Activated naive CD4-positive, alpha-beta T cell (primary cell): ENCODE results near the gene PROZ.

ENCODE experiments used
- DNase-seq, 4 experiments: peaks; one replicate each; lab custom pipeline; 2025; lab: John Stamatoyannopoulos, UW

Gene PROZ

DNA sequence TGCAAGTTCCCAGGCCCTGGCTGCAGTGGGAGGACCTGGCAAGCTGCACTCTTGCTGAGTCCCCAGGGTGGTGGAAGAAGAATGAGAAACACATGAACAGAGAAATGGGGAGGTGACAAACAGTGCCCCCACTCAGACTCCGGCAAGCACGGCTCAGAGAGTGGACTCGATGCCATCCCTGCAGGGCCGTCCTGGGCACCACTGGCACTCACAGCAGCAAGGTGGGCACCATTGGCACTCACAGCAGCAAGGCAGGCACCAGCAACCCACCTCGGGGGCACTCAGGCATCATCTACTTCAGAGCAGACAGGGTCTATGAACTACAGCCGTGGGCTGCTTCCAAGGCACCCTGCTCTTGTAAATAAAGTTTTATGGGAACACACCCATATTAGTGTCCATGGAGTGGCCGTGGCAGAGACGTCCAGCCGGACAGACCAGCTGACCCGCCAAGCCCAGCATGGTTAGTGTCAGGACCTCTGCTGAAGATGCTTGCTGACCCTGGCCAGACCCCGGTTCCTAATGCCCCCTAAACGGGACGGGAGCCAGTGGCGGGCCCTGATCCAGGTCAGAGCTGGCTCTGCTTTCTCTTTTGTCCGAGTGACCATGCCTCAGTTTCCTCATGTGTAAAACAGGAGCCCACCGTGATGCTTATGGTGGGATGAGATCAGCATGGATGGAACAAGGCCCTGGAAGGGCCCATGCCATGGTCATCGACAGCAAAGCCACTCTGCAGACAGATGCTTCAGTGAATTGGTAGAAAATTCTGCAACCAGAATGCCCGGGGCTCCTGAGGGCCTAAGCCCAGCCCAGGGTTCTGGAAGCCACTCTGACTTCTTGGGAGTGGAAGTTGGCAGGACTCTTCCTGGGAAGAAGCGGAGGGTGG is 37.9 kb upstream of the PROZ start:
- no peak for DNase-seq

DNA sequence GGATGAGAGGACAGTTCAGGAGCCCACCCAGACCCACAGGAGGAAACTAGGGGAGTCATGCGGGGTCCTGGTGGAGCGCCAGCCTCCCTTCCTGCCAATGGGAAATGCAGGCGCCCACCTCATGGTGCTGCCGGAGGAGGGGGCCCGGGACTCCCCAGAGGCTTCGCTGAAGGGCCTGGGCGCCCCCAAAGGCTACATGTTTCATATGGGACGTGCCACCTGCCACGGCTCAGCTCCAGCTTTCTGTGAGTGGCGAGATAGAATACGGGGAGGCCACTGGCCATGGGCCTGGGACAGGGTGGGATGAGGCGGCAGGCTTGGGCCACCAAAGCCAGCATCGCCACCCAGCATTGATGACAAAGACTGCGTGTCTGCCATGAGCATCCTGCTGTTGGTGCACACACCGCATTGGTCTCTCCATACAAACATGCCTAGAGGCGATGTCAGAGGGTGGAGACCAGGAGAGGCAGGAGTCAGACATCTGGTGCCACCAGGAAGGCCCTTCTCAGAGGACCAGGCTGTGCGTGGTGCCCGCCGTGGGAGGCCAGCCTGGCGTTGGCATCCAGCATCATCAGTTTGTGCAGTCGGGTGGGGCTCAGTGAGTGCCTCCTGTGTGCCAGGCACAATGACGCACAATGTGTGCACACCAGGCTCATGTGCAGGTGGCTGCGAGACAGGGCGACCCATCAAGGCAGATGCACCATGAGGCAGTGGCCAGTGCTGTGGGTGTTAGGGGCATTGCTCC is 37.1 kb upstream of the PROZ start:
- no peak for DNase-seq

DNA sequence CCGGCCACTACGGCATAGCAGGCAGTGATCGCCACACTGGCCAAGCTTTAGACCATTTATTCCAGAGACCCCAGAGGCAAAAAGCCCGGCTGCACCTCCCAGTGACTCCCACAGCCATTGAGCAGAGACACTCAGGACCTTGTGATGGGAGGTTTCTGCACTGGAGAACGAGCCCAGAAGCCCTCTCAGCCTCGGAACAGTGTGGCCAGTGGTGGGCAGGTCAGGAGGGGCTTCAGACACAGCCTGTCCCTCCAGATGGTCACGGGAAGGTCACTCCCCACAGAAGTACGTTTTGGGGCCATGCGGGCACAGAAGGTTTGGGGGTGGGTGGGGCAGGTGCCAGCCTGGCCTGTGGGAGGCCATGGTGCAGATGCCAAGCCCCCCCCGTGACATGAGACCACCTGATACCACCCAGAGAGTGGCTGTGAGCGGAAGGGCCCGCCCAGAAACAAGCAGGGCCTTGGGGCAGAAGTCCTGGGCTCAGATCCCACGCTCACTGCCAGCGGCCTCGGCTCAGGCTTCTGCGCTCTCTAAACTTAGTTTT is 36.4 kb upstream of the PROZ start:
- DNase-seq: no peak

DNA sequence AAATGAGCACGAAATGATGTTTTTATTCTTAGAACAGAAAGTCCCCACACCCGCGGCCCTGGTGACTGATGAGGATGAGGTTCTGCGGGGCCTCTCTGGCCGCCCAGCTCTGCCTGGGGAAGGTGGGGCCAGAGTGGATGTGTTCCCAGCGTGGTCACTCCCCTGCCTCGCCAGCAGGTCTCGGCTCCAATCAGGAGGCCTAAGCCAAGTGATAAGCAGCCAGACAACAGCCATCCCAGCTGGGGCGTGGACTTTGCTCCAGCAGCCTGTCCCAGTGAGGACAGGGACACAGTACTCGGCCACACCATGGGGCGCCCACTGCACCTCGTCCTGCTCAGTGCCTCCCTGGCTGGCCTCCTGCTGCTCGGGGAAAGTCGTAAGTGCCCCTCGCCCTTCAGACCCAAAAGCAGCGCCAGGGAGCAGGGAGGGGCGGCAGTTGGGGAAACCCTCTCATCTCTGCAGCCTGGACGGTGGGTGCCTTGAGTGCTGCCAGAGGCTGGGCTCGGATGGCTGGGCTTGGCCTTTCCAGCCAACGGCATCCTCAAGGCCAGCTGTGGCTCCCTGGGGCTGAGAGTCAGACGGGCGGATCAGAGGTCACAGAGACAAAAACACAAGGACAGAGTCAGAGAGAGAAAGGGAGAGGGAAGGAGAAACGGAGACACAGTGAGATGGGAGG is 35.8 kb upstream of the PROZ start, which contains the start of gene F10:
TSS of gene F10 (plus strand) at position 250 of the 676 bp plus-strand sequence. CDS start at position 307, 57 bp downstream.
- no peak for DNase-seq

DNA sequence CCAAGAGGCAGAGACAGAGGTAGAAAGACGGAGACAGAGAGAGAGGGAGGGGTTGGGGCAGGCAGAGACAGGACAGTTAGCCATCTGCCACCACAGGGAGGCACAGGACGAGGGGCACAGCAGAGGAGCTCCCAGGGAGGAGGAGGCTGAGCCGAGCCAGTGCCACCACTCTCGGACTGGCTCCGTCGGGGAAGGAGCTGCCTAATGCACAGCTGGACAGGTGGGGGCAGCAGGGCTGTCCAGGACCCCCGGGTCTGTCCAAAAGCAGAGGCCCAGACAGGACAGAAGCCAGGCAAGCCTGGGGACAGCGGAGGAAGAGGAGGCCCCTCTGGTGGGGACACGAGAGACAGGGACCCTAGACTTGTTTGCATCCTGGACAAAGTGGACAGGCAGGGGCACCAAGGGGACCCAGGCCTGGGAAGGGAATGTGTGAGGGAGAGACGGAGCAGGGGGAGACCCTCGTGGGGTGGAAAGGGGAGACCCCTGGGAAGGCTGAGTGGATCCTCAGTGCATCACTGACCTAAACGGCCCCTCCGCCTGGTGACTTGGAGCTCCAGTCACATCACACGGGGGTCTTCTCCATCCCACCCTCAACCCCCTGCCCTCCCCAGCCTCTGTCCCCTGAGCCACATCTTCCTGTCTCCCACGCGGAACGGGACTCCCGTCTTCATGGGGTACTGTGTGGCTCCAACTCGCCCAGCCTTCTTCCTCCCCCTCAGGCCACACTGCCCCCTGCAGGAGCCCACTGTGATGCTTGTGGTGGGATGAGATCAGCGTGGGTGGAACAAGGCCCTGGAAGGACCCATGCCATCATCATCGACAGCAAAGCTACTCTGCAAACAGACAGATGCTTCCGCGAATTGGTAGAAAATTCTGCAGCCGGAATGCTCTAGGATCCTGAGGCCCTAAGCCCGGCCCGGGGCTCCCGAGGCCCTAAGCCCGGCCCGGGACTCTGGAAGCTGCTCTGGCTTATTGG is 34.9 kb upstream of the PROZ start:
- no peak for DNase-seq

DNA sequence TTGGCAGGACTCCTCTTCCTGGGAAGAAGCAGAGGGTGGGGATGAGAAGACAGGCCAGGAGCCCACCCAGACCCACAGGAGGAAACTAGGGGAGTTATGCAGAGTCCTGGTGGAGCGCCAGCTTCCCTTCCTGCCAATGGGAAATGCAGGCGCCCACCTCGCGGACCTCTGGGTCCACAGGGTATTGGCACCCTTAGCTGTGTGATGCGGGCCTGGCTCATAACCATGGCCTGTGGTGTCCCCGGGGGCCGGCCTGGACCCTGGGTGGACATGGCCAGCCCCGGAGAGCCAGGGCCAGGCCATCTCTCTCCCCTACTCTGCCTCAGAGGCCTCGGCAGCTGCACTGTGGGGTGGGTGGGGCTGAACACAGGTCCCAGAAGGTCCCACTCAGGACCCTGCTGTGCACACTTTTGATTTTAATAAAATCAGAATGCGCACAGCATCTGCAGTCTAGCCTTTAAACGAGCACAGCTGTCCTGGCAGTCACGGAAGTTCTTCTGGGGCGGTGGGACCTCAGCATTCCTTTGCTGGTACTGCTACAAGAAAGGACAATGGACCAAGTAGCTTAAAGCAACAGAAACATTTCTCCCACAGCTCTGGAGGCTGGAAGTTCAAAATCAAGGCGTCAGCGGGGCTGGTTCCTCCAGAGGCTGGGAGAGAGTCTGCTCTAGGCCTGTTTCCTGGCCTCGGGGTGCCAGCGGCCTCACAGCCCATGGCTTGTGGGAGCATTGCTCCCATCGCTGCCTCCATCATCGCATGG is 34.1 kb upstream of the PROZ start:
- DNase-seq: no peak

DNA sequence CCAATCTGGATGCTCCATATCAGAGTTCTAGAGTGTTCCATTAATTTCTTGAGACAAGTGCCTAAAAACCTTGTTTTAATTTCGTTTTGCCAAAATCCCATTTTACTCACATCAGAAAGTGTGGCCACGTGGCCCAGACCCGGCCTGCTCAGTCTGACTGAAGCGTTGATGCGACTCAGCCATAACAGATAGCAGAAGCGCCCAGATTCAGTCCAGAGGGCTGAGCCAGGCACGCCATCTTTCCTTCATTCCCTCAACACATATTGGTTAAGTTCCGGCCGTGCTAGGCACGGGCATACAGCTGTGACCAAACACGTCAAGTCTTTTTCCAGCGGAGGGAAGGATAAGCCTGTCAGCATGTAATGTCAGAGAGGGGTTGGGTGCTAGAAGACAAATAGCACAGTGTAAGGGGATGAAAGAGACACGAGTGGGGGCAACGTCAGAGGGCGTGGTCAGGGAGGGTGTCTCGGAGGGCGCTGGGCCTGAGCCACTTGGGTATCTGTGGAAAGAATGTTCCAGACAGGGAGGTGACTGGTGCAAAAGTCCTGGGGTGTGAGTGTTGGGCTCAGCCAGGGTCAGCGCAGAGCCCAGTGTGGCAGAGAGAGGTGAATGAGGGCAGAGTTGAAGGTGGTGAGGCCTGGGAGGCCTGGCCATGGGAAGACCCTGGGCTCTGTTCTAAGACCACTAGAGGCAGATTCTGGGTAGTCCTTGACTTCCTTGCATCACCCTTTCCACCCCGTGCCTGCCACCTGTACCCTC is 32.8 kb upstream of the PROZ start:
- no peak for DNase-seq

DNA sequence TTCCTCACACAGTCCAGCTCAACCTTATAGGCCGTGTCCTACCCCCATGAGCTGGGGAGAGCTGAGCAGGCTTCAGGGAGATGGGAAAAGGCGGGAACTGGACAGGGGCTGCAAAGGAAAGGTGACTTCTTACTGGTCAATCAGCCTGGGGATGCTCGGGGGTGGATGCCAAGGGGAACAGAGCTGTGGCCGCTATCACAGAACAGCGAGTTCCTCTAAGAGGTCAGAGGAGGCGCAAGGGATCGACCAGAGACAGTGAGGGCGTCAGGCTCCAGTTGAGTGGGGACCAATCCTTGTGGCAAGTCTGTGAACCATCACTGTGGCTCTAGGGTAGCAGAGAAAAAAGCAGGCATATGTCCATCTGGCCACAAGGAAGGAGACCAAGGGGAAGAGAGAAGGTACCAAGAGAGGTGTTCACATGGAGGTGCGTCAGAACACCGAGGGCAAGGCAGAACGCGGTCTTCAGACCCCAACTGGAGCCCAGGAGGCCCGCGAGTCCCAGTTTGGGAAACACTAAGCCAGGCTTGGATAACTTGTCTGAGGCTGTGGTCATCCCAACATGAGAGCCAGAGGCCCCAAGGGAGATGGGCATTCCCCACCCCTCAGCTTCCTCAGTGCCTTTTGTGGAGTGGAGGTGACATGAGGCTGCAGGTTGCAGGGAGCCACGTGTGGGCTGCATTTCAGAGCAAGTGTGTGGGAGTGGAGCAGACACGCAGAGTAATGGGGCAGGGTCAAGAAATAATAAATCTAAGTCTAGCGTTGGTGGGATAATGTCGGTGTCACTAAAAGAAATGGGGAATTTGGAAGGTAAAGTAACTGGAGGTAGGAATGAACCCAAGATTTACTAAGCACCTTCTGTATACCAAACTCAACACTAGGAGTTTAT is 31.9 kb upstream of the PROZ start:
- DNase-seq: no peak

DNA sequence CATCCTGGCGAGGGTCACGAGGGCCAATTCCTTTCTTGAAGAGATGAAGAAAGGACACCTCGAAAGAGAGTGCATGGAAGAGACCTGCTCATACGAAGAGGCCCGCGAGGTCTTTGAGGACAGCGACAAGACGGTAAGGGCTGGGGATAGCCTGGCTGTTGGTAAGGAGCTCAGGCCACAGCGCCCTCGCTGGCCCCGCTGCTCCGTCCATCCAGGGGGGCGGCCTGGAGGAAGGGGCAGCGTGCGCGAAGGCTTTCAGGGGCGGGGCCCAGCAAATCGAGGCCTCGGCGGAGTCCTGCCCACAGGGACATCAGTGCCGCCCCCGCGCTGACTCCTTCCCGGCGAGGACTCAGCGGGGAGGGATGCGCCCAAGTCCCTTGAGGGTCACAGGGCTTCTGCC is 29.0 kb upstream of the PROZ start:
- DNase-seq: no peak

DNA sequence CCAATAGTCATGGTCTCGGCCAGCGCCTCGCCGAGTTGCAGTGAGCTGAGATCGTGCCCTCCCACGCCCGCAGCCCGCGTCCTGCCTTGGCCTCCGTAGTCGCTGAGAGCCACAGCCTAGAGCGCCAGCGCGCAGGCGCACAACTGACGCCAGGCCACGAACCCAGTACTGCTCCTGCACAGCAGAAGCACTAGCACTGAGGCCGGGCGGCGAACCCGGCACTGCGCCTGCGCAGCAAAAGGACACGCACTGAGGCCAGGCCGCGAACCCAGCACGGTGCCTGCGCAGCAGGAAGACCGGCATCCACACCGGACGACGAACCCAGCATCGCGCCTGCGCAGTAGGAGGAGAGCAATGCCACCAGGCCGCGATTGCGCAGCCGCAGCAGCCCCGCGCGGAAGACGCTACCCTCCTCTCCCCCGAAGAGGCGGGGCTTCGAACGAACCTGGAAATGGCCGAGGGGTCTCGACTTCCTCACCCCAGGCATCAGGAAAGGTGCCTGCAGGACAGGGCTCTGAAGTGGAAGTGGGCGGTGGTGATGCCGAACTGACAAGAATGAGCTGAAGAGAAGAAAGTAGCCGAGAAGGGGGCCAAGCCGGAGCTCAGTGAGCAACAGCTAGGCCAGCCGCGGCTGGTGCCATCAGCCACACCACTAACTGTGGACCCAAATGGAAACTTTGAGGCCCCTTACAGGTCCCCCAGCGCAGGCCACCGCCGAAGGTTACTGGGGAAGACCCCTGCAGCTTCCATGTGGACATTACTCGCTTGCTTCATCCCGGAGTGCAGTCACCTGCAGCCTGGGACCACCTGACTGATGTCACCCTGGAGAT is 28.3 kb upstream of the PROZ start:
- DNase-seq: no peak

DNA sequence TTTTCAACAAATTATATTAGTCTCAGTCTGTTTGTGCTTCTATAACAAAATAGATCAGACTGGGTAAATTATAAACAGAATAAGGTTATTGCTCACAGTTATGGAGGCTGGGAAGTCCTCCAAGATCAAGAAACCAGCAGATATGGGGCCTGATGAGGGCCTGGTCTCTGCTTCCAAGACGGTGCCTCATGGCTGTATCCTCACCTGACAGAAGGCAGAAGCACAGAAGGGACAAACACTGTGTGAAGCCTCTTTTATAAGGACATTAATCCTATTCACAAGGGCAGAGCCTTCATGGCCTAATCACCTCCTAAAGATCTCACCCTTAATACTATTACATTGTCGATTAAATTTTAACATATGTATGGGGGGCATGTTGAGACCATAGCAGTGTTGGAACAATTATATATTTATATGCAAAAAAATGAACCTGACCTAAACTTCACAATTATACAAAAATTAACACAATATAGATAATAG is 23.1 kb upstream of the PROZ start:
- DNase-seq: no peak

DNA sequence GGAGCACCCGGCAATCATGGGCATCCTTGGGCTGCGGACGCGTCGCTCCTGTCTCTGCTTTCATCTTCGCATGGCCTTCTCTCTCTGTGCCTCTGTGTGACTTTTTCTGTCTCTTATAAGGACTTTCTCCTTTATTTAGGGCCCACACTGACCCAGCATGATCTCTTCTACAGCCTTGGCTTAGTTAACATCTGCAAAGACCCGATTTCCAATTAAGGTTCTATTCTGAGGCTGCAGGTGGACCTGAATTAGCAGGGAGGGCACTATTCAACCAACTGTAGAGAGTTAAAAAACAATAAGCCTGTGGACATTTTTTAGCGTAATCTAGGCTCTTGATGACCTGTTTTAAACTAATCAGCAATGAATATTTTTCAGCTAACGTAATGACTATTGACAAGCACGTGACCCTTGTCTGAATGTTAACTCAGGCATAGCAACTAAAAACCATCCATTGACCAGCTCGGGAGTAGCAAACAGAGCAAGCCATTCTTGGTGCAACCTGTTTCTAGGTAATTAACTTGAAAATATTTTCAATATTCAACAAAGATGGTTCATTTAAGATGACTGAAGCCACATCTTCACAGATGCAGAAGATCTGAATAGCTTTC is 20.7 kb upstream of the PROZ start:
- no peak for DNase-seq

DNA sequence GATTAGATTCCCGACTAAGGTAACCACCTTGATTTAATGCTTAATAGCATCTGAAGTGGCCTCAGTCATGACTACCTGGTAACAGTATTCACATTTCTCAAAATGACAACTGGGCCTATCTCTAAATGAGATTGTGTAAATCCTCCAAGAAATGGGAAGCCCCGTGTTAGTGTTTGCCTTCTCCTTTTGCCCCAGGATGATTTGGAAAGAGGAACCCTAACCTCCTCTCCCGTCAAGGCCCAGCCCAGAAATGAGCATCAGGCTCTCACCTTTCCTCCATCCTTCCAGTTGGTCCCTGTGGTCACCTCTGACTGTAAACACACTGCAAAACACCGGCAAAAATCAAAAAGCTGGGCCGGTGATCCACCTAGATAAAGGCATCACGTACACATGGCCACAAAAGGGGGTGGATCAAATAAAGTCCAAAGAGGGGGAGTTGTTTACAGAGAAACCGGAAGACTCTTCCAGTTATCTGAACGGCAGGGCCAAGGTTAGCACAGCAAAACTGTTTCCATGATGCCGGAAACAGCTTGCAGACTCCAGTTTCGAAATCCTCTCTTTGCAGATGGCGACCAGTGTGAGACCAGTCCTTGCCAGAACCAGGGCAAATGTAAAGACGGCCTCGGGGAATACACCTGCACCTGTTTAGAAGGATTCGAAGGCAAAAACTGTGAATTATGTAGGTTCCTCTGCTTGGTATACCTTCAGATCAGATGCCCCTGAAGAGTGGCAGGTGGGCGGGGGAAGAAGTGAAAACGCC is 19.5 kb upstream of the PROZ start:
- DNase-seq: no peak

DNA sequence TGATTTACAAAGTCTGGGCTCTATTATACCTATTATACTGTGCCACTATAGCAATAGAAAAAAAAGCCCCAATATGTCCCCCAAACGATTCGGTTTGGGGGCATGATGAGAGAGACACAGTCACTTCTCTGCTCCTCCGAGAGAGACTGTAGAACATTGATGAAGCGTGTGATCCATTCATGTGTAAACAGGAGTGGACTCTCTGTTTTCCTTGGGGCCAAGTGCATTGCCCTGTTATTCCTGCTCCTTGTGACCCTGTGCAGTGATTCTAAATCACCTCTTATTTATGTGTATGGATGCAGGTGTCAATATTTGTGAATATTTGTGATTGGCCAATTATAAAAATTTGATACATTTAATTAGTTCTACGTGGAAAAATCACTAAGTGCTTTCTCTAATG is 18.9 kb upstream of the PROZ start:
- DNase-seq: no peak

DNA sequence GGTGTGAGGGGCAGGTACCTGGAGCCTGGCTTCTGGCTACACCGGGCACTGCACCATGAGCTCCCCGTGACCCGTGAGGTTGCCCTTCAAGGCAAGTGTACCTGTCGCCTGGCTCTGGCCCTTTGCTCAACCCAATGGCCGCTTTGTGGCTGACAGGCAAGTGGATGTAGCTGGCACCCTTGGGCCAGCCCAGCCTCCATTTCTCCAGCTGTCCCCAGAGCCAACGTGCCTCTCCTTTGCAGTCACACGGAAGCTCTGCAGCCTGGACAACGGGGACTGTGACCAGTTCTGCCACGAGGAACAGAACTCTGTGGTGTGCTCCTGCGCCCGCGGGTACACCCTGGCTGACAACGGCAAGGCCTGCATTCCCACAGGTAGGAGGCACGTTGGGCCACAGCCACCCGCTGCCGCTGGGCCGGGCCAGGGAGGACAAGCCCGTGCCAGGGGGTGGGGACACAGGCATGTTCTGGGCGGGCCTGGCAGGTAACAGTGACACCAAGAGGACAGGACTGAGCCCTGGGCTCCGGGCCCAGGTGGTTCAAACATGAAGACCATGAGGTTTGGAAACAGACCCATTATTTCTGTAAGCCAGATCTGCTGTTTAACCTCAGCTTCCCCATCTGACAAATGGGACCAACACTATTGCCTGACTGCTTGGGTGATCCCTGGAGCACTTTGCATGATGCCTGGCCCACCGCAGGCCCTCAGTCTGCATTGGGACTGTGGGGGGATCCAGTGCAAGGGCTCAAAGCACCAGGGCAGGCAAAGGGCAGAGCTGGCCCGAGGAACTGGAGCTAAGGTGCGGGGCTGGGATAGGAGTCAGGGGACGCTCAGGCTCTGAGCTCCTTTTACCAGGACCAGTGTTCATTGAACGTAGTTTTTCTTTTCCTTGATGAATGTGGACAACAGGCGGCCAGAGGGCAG is 17.5 kb upstream of the PROZ start:
- no peak for DNase-seq
